HG02678 (cell line): ENCODE measurements around the gene TMCC2.
"Not testable (repeated sequence)": the region's sequence is repeated elsewhere in the genome, so short reads cannot be mapped to it uniquely, and the experiment has no call there.

ENCODE experiments used
- ATAC-seq: cut with Tn5 transposase; IDR thresholded peaks from one replicate; pipeline ENCODE4 v1.9.1; 2021; ENCODE audit warnings: mild to moderate bottlenecking, moderate library complexity; ENCODE audit not compliant: unreplicated experiment

Gene TMCC2

DNA sequence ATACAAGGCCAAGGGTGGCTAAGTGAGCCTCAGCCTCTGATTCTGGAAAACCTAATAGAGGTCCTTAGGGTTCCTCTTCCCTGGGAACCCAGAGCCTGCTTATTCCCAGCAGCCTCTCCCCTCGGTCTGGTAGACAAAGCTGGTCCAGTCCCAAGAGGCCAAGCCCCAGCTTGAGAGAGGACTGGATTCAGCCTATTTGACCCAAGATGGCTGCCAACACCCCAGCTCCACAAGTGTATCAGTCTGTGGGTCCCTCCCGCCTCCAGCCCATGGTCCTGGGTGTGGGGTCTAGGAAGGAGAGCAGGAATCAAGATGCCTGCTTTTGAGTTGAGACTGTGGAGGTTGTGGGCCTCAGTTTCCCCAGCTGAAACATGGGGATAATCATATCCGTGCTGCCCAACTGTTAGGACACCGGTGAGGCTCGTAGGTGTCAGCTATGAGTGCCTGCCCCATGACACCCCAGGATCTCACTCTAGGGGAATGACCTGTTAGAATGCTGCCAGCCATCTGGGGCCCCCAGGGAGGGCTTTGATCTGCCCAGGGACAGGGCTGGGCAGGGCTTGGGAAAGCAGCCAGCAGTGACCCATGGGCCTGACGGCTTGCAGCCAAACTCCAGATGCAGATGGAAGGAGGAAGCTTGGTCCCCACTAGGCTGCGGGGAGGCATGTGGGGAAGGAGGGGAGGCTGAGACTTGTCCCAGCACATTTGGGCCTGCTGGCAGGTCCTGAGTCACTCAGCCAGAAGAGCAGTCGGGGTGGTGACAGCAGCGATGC, 48.4 kb downstream of the TMCC2 start:
- no peak for ATAC-seq

DNA sequence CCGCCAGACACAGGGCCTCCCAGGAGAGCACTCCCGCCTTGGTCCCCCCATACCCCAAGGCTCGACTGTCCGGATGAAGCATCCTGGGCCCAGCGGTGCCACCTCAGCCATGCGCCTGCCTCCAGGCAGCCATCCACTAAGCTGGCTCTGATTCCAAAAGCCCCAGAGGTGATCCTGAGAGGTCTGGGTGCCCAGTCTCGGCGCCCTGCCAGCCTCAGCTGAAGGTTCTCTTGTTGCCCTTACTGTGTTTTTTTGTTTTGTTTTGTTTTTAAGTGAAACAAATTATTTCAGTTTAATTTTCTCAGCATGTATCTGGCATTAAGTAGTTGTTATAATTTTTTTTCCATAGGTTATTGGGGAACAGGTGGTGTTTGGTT, 48.9 kb downstream of the TMCC2 start:
- no peak for ATAC-seq

DNA sequence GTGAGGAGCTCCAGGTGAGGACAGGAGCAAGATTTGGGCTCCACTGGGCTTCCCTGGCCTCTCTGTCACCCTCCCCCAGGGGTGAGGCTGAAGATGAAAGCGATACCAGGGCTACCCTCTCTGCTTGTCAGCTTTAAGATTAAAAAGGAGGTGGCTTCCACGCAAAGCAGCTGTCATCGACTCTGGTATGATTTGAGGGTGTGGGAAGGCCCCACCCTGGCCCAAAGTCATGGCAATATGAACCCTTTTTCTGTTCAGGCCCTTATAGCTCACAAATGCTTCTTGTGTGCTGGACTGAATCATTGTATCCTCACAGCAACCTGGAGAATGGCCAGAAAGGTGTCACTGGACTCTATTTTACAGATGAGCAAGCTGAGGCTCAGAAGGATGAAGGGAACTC, 52.2 kb downstream of the TMCC2 start:
- peak; percentile 46 for ATAC-seq

DNA sequence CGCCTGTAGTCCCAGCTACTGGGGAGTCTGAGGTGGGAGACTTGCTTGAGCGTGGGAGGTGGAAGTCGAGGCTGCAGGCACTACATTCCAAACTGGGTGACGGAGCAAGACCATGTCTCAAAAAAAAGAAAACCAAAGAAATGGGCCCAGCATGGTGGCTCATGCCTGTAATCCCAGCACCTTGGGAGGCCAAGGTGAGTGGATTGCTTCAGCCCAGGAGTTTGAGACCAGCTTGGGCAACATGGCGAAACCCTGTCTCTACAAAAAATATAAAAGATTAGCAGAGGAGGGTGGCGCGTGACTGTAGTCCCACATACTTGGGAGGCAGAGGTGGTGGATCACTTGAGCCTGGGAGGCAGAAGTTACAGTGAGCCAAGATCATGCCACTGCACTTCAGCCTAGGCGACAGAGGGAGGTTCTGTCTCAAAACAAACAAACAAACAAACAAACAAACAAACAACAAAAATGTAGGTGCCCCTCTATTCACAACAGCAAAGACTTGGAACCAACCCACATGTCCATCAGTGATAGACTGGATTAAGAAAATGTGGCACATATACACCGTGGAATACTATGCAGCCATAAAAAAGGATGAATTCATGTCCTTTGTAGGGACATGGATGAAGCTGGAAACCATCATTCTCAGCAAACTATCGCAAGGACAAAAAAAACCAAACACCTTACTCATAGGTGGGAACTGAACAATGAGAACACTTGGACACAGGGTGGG, 53.1 kb downstream of the TMCC2 start:
- ATAC-seq, result not testable (repeated sequence)

DNA sequence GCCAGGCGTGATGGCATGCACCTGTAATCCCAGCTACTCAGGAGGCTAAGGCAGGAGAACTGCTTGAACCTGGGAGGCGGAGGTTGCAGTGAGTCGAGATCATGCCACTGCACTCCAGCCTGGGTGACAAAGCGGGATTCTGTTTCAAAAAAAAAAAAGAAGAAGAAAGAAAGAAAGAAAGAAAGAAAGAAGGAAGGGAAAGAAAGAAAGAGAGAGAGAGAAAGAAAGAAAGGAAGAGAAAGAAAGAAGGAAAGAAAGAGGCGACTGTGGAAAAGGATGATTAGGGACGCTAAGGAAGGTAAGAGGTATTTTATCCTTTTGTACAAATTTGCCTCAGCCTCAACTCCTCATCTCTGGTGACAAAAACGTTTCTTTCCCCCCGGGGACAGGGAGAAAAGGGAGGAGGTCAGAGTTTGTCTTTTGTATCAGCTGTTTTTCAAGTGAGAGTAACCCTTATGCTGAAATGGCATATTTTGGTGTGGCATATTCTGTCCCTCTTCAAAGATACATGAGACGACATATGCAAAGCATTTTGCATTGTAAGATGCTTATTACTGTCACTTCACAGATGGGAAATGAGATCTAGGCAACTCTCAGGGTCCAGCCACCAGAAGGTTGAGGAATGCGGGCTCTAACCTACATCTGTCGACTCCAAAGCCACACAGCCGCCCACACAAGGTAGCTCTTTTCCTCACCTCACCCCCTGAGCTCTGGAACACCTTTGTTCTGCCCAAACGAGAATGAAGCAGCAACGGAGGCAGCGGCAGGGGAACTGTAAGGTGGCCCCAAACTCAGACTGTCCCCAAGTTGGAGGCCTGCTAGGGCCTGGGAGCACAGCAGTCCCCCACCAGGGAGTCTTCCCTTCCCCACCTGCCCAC, 55.8 kb downstream of the TMCC2 start:
- no peak for ATAC-seq

DNA sequence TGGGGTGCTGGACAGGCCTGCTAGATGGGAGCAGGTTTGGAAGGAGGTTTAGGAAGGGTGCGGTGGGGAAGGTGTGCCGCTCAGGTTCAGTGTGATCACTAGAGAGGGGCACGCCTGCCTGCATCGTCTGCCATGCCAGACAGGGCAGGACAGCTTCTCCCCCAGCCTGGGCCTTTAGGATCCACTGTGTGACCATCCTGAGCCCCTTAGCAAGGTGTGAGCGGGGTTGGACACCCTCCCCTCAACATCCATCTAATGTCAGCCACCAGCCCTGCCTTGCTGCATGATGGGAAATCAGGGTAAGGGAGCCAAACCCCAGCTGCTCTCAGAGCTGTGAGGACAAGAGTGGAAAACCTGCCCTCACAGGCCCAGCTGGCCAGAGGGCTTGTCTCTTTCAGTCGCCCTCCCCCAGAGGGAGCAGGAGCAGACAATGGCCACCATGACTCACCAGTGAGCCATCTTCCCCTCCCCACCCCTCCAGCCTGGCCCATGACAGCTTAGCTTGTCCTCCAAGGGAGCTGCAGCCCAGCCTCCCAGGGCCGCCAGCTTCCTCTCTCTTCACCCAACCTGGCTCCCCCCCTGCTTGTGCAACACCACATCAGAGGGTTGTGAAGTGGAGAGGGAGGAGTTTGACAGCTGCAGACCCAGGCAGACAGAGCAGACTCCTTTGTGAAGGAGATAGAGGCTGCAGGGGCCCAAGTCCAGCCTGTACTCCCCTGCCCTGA, 56.8 kb downstream of the TMCC2 start:
- no peak for ATAC-seq

DNA sequence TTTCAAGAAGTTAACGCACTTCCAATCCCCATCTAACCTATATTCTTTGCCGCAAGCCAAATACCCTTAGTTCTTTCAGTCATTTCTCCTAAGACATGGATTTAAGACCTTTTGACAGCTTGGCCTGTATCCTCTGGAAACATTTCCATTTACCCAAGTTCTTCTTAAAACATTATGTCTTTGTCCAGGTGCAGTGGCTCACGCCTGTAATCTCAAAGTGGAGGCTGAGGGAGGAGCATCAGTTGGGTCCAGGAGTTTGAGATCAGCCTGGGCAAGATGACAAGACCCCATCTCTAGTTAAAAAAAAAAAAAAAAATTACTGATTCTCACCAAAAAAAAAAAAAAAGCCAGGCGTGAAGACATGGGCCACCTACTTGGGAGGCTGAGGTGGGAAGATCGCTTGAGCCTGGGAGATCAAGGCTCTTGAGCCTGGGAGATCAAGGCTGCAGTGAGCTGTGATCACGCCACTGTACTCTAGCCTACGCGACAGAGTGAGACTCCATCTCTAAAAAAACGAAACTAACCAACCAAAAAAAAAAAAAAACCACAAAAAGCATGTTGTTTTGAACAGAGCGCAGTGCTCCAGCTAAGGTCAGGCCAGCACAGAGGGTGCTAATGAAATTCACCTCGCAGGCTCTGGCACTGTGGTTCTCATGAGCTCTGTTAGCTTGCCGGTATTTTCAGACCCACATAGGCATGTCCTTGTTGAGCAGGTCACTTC, 57.8 kb downstream of the TMCC2 start:
- peak; percentile 29 for ATAC-seq

DNA sequence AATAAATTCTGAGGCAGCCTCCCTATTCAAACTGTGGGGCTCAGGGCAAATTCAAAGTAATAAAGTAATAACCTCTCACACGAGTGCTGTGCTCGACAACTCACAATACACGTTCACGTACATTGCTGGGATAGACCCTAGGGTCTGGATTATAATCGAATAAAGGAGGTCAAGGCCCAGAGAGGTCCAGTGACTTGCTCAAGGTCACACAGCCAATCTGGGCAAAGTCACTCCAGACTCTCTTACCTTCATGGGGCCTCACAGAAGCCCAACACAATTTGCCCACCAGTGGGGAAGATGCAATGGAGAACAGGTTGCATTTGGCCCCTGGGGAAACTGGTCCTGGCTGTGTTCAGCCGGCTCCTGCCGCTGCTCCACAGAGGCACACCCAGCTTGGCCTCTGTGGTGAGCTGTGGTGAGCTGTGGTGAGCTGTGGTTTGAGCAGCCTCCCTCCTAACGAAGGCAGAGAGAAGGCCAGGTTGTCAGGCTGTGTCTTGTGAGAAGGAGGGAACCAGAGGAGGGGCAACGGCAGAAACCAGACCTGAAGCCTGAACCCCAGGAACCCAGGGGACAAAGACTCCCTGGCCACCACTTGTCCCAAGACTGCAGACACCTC, 58.7 kb downstream of the TMCC2 start:
- peak; percentile 34 for ATAC-seq

DNA sequence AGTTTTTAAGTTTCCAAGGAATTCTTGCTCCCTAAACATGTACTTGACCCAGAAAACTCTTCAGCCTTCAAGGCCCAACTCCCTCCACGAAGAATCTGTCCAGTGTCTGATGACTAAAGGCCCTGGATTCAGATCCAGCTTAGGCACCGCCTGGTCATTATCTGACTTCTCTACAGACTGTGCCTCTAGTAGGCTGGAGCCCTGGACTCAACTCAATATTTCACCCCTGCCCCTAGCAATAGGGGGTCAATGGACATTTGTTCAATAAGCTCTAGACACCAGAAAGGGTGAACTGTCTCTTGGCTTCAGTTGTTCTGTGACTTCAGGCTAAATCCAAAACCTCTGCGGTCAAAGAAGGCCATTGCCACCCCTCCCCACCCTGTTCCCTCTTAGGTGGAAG, 59.3 kb downstream of the TMCC2 start:
- no peak for ATAC-seq

DNA sequence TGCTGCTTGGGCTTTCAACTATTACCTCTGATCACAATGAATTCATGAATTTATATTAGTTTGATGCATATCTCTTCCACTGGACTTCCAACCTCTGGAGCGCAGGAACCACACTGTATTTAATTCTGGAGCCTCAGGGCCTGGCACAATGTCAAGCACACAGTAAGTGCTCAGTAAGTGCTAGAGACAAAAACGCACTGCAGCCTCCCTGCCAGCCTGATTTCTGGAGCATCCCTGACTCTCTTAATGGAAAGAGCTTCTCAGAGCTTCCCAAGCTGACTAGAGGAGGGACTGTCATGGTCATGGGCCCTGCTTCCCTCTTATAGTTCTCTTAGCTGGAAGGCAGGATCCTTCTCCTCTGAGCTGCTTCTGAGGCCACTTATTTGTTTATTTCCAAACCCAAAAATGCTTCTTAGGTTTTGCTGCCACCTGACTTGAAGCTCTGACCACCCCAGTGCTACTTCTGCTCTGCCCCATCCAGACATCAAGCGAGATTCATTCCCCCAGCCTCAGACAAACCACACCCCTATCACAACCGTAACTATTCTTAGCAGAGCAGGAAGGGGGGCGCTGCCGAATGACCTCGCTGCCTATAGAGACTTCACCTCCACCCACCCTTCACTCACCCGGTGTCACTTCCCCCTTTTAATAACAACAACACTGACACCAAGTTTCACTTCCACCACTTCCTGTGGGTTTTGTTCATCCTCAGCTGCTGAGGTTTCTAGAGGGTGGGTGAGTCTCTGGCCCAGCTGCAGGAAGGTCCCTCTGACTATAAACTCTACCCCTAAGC, 60.2 kb downstream of the TMCC2 start:
- ATAC-seq, result peak; percentile 79

DNA sequence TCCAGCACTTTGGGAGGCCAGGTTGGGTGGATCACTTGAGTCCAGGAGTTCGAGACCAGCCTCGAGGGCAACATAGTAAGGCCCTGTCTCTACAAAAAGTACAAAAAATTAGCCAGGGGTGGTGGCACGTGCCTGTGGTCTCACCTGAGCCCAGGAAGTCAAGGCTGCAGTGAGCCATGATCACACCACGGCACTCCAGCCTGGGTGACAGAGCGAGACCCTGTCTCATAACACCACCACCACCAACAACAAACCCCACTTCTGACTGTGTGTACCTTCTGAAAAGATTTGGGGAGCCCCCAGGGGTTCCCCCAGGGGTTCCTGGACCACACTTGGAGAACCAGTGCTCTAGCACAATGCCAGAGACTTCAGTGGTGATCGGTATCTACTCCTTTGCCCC, 63.9 kb downstream of the TMCC2 start:
- ATAC-seq, result no peak

DNA sequence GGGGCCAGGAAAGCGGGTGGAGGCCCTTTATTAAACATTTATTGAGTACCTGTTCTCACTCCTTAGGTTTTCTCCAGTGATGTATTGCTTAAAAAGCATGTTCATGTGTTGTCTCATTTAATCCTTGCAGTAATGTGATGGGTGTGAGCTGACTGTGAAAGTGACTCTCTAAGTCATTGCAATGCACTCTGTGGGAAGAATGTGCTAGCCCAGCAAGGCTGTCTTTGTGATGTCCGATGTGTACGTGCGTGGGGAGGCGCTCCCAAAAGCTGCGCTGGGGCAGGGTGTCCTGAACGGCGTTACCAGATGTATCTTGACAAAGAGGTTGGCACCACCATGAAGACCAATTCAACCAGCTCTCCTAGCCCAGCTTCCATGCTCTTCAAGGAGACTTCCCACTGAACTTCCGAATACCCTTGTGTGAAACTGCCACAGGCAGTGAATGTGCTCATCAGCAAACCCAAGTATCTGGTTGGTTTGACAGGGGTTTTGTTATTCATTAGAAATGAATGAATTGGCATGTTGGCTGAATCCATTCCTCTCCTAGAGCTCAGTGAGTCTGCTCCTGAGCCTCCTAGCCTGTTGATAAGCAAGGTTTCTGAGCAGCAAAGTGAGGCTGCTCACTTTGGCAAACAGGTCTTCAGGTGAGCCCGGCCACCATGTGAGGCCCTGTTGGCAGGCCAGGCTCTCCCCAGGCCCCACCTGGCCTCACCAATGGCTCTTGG, 65.8 kb downstream of the TMCC2 start:
- ATAC-seq, result no peak

DNA sequence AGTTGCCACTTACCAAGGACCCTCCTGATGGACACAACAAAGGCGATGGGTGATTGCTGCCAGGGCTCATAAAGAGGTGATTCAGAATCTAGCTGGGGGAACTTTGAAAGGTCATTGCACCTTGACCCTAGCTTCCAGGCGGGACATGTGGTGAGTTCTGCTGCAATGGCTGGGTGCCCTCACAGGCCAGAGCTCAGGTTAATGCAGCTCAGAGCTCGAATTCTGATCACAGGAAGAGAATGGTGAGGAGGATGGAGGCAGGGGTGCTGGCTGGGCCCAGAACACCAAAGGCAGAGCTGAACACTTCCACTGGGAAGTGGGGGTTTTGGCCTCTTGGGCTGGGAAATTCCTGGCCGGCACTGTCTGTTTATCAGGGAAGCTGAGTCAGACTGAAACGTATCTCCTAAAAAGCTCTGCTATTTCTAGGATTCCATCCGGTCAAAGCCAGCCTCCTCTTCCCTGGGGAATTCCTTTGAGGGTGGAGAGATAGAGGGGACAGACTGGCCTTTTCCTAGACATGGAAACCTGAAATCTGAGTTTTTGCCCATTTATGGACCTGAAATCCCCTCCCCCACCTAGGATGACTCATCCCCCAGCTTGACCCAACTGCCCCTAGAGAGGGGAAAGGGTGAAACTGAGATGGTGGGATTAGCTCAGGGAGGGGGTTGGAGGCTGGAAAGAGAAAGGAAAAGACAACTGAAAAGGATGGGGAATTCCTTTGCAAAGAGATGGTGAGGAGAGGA, 66.6 kb downstream of the TMCC2 start:
- ATAC-seq, result no peak

DNA sequence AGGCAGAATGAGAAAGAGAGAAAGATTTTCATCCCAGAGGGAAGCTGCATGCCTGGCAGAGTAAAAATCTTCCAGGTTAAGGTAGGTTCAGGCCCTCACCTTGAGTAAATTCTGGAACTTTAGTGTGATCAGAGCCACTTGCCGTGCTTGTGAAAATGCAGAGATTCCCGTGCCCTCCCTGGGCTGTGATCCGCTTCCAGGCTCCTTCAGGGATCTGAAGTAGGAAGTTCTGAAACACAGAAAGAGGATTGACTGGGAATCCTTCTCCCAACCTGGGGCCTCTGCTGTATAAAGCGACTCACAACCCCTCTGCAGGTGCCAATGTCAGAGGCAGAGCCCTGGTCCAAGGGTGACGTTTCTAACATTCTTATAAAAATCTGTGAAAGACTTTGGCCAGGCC, 67.2 kb downstream of the TMCC2 start:
- ATAC-seq, result no peak

DNA sequence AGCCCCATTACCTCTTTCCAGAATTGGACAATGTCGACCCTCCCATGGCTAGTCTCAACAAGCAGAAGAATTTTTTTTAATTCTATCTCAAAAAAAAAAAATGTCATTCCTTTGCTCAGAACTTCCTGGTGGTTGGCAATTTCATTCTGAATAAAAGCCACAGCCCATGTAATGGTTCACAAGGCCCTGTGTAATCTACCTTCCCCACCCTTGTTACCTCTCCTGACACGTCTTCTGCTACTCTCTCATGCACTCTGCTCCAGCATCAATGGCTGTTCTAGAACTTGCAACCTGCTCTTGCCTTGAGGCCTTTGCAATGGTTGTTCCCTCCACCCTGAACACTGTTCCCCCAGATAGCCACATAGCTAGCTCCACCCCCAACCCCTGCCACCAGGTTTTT, 68.4 kb downstream of the TMCC2 start:
- no peak for ATAC-seq

DNA sequence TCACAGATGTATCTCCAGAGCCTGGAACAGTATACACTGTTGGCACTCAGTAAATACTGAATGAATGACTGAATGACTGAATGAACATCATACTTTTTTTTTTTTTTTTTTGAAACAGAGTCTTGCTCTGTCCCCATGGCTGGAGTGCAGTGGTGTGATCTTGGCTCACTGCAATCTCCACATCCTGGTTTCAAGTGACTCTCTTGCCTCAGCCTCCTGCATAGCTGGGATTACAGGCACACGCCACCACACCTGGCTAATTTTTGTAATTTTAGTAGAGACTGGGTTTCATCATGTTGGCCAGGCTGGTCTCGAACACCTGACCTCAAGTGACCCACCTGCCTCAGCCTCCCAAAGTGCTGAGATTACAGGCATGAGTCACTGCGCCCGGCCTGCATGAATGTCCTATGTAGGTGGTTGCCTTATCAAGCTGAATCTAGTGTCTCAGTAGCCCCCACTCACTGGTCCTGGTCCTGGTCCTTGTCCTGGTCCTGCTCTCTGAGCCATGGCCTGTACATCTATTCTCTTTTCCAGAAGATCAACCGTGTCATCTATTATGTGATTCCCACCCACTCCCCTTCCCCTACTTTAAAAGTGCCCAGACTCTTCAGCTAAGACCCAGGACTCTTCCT, 69.9 kb downstream of the TMCC2 start:
- ATAC-seq, result not testable (repeated sequence)
